22Rv1 (cell line): Measurements from ENCODE around the gene TXNDC5.
"Not testable (repeated sequence)": the region's sequence is repeated elsewhere in the genome, so short reads cannot be mapped to it uniquely, and the experiment has no call there.

Experiments
- H3K27ac ChIP-seq: fragments of 450-650 bp; 2 replicates; pipeline ENCODE4 v1.5.1; 2017
- ZFX ChIP-seq: fragments of 450-650 bp; IDR thresholded peaks from 2 replicates; pipeline ENCODE4 v1.6.1; 2017; ENCODE audit warnings: antibody characterized with exemption, borderline replicate concordance
- TF ChIP-seq, protein P1 (sequence below): fragments of 450-650 bp; IDR thresholded peaks from 2 replicates; pipeline ENCODE4 v1.5.1; 2017; ENCODE audit warnings: mild to moderate bottlenecking

The TXNDC5 gene

DNA sequence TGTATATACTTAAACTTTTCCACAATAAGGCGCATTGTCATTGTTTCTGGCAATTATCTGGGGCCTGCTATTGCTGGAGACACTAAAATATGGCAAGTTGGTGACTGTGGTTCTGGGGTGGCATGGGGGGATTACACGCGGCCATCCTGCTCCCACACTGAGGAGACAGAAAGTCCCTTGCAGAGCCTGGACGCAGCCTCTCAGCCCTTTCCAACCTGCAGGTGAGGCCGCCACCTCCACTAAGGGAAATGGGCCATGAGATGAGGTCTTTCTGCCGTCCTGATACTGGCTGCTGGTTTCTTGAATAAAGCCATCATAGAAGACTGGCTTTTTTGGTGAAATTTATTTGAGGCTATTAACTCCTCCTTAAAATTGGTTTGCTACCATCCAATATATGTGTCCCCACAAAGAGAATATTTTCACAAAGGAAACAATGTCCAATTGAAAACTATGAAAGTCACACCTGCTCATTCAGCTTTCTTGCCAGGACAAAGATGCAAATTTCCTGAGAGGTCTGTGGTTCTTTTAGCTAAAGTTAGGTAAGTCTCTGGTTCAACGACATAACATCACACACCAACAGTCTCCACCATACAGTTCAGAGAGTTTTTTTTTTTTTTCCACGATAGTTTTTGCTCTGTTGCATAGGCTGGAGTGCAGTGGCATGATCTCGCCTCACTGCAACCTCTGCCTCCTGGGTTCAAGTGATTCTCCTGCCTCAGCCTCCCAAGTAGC is 13.0 kb downstream of the TXNDC5 start:
- H3K27ac ChIP-seq, result no peak overlapping the region
- no peak for TF ChIP-seq ZFX

DNA sequence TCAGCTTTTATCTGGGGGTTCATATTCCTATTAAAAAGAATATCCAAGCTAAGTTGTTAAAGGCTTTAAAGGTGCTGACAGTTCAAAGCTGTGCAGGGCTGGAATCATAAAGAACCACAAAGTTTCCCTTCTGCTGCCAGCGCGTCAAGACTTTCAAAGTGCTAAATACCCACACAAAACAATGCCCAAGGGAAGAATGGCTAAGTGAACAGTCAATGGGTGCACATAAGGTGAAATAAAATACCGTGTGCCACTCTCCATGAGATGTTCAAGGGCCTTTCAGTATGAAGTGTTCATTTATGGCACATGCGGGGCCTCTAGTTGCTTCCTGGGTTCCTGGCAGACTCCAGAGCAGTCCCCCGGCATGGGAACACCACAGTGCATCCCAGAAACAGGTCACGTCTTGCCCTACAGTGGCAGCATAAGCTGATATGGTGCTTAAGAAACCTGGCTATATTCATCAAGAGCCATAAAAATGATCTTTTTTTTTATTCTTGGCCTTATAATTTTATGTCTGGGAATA is 14.1 kb downstream of the TXNDC5 start:
- no peak overlapping the region for H3K27ac ChIP-seq
- TF ChIP-seq ZFX, result no peak
- TF ChIP-seq, protein P1, sequence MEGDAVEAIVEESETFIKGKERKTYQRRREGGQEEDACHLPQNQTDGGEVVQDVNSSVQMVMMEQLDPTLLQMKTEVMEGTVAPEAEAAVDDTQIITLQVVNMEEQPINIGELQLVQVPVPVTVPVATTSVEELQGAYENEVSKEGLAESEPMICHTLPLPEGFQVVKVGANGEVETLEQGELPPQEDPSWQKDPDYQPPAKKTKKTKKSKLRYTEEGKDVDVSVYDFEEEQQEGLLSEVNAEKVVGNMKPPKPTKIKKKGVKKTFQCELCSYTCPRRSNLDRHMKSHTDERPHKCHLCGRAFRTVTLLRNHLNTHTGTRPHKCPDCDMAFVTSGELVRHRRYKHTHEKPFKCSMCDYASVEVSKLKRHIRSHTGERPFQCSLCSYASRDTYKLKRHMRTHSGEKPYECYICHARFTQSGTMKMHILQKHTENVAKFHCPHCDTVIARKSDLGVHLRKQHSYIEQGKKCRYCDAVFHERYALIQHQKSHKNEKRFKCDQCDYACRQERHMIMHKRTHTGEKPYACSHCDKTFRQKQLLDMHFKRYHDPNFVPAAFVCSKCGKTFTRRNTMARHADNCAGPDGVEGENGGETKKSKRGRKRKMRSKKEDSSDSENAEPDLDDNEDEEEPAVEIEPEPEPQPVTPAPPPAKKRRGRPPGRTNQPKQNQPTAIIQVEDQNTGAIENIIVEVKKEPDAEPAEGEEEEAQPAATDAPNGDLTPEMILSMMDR, result no peak

DNA sequence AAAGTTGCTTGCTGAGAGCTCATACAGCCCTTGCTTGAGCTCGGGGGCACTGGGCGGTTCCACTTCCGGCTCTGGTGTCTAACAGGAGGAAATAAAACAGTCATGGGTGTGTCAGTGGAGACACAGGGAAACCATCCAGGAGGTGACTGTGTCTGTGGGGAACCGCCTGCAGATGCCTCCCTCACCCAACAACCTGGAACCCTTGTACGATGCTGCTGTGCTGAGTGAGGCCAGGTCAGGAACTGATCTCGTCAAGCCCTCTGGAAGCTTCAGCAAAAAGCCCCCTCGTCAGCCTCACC is 15.5 kb downstream of the TXNDC5 start:
- TF ChIP-seq, protein P1, result no peak
- no peak for TF ChIP-seq ZFX
- no peak overlapping the region for H3K27ac ChIP-seq

DNA sequence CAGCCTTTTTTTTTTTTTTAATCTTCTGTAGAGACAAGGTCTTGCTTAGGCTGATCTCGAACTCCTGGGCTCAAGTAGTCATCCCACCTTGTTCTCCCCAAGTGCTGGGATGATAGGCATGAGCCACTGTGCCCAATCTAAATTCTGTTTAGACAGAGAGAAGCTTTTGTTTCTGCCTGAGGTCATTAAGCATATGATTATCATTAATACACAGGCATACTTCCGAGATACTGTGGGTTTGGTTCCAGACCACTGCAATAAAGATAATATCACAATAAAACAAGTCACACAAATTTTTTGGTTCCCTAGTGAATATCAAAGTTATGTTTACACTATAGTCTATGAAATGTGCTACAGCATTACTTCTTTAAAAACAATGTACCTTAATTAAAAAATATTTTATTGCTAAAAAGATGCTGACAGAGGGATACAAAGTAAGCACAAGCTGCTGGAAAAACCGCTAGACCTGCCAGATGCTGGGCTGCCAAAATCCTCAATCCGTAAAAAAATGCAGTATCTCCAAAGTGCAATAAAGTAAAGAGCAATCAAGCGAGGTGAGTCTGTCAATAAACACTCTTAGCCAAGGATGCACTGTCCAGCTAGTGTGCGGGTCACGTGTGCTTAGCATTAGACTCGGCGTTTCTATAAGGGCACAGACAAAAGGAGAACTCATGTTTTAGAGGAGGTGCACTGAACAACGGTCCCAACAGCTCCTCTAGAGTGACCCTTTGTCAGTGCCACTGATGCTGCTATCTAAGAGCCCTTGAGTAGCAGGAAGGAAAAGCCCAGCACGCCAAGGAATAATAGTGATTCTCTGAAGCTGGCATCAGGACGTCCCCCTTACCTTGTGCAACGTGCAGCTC is 16.1 kb downstream of the TXNDC5 start:
- no peak overlapping the region for H3K27ac ChIP-seq
- TF ChIP-seq, protein P1, result no peak
- no peak for TF ChIP-seq ZFX

DNA sequence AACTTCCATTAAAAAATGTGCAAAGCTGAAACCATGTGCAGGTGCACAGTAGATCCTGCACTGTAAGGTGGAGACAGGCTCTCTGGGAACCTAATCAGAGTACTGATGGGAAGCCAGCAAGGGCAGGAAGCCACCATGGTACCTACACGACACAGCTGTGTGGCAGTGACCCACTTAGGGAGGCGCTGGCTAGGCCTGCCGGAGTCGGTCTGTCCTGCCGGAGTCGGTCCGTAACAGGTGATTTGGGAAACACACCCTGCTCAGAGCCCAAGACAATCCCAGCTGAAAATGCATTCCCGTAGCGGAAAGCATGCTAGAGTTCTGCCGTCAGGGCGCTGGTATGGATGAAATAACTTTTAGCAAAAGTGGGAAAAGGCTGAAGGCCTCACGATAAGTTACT is 17.2 kb downstream of the TXNDC5 start:
- no peak overlapping the region for H3K27ac ChIP-seq
- no peak for TF ChIP-seq ZFX
- TF ChIP-seq, protein P1, result no peak

DNA sequence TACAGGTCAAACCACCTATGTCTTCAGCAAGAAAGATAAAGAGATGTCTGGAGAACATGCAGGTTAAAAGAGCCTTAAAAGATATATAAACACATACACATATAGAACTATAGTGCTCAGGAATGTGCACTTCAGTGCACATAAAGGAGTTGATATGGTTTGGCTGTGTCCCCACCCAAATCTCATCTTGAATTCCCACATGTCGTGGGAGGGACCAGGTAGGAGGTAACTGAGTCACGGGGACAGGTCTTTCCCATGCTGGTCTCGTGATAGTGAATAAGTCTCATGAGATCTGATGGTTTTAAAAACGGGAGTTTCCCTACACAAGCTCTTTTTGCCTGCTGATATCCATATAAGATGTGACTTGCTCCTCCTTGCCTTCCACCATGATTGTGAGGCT is 18.2 kb downstream of the TXNDC5 start:
- not testable (repeated sequence) for H3K27ac ChIP-seq

DNA sequence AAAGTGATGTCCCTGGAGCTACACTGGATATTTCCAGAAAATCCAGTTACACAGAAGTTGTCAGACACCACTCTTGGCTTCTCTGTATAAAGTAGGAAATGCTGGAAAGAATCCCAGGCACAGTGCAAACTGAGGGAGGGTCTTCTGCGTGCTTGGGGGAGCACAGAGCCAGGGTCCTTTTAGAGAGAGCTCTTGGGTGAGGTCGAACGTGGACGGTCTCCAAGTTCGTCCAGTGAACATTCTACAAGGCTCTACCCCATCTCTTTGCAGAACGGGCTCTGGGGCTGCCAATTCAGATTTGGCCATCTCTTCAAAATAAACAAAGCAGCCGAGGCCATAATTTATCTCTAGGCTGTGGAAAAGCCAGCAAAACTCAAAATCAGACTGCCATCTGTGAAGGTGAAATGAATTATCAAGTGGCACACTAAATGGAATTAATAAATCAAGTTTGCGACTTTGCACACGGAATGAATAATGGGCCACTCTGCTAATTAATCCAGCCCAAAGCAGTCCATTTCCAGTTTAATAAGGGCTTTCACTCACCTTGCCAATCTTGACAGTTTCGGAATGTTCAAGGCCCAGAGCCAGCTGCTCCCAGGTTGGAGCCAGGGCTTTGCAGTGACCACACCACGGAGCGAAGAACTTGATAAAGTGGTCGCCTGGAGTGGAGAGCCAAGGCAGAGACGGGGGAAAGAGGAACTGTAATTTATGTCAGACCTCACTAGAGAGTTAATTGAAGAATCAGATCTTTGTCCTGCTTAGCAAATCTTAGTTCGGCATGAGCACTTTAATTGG is 19.3 kb downstream of the TXNDC5 start:
- TF ChIP-seq, protein P1, result no peak
- TF ChIP-seq ZFX, result no peak

More for the DNA sequence above, 19.3 kb downstream of the TXNDC5 start:
- H3K27ac ChIP-seq, result no peak overlapping the region
